HEK293 (cell line): ENCODE measurements around the gene TBCCD1.

Experiments used
- CTCF ChIA-PET: fragments of 350-600 bp; formaldehyde crosslinking; extraction: SDS; loops from one replicate; lab custom pipeline; 2021; ENCODE audit warnings: antibody characterized with exemption; lab: Yijun Ruan, JAX
- POLR2A ChIA-PET: fragments of 300-600 bp; formaldehyde crosslinking; extraction: SDS; loops from one replicate; lab custom pipeline; 2020; ENCODE audit warnings: antibody characterized with exemption, inconsistent platforms; lab: Yijun Ruan, JAX
- H3K27ac ChIP-seq: fragments of 200-500 bp; sonication (Bioruptor generic); 2 replicates; pipeline ENCODE4 v1.5.1; 2014; ENCODE audit warnings: low read depth, low read length, control low read depth, inconsistent platforms; ENCODE audit errors: extremely low read depth
- H3K36me3 ChIP-seq, 2 experiments: fragments of 200-500 bp in 1 of 2; sonication (Bioruptor generic) in 1 of 2; 1 replicate in 1 of 2; 2 replicates in 1 of 2; pipeline ENCODE4 v1.5.1; 2014 to 2017; ENCODE audit warnings: inconsistent platforms in 2 of 2, low read length in 2 of 2; ENCODE audit not compliant: control insufficient read depth in 2 of 2, insufficient read depth in 1 of 2
- H3K4me1 ChIP-seq: fragments of 200-500 bp; sonication (Bioruptor generic); 2 replicates; pipeline ENCODE4 v1.5.1; 2014; ENCODE audit warnings: mild to moderate bottlenecking, low read length, inconsistent platforms; ENCODE audit not compliant: control insufficient read depth, insufficient read depth
- H3K4me3 ChIP-seq: 2 replicates; pipeline ENCODE4 v1.5.1; 2011; ENCODE audit warnings: low read depth, mild to moderate bottlenecking, control low read depth, low read length, moderate library complexity
- H3K9me3 ChIP-seq: fragments of 200-500 bp; sonication (Bioruptor generic); 2 replicates; pipeline ENCODE4 v1.5.1; 2014; ENCODE audit warnings: low read depth, low read length, inconsistent platforms; ENCODE audit not compliant: control insufficient read depth, insufficient read depth
- GLI2 ChIP-seq: fragments of 450-650 bp; formaldehyde crosslinking; IDR thresholded peaks from 2 replicates; pipeline ENCODE4; 2017; ENCODE audit warnings: missing biosample characterization, missing genetic modification characterization, low read depth, borderline replicate concordance
- GLI4 ChIP-seq: fragments of 450-650 bp; formaldehyde crosslinking; IDR thresholded peaks from 2 replicates; pipeline ENCODE4 v1.5.1; 2016; ENCODE audit warnings: missing biosample characterization, missing genetic modification characterization
- GLIS2 ChIP-seq: fragments of 450-650 bp; formaldehyde crosslinking; IDR thresholded peaks from 2 replicates; pipeline ENCODE4 v1.5.1; 2016; ENCODE audit warnings: missing biosample characterization, missing genetic modification characterization
- KLF8 ChIP-seq: fragments of 450-650 bp; formaldehyde crosslinking; IDR thresholded peaks from 2 replicates; pipeline ENCODE4 v1.5.1; 2016; ENCODE audit warnings: missing biosample characterization, missing genetic modification characterization
- OSR2 ChIP-seq: fragments of 450-650 bp; formaldehyde crosslinking; IDR thresholded peaks from 2 replicates; pipeline ENCODE4 v1.5.1; 2016; ENCODE audit warnings: missing biosample characterization, missing genetic modification characterization
- ZBTB48 ChIP-seq: fragments of 450-650 bp; formaldehyde crosslinking; IDR thresholded peaks from 2 replicates; pipeline ENCODE4 v1.5.1; 2016; ENCODE audit warnings: missing biosample characterization, missing genetic modification characterization
- ZNF112 ChIP-seq: fragments of 450-650 bp; formaldehyde crosslinking; IDR thresholded peaks from 2 replicates; pipeline ENCODE4 v1.5.0; 2017; ENCODE audit warnings: missing biosample characterization, missing genetic modification characterization
- ZNF202 ChIP-seq: fragments of 450-650 bp; formaldehyde crosslinking; IDR thresholded peaks from 2 replicates; pipeline ENCODE4 v1.5.1; 2016; ENCODE audit warnings: missing biosample characterization, missing genetic modification characterization, borderline replicate concordance
- ZNF223 ChIP-seq: fragments of 450-650 bp; formaldehyde crosslinking; IDR thresholded peaks from 2 replicates; pipeline ENCODE4 v1.5.1; 2016; ENCODE audit warnings: missing biosample characterization, missing genetic modification characterization
- ZNF302 ChIP-seq: fragments of 450-650 bp; formaldehyde crosslinking; IDR thresholded peaks from 2 replicates; pipeline ENCODE4 v1.5.1; 2016; ENCODE audit warnings: missing biosample characterization, missing genetic modification characterization, low read depth
- ZNF473 ChIP-seq: fragments of 450-650 bp; formaldehyde crosslinking; IDR thresholded peaks from 2 replicates; pipeline ENCODE4 v1.5.1; 2017; ENCODE audit warnings: missing biosample characterization, missing genetic modification characterization
- ZNF791 ChIP-seq: fragments of 450-650 bp; formaldehyde crosslinking; IDR thresholded peaks from 2 replicates; pipeline ENCODE4 v1.5.1; 2016; ENCODE audit warnings: missing biosample characterization, missing genetic modification characterization
- TF ChIP-seq, protein P1 (sequence below): fragments of 450-650 bp; formaldehyde crosslinking; IDR thresholded peaks from 2 replicates; pipeline ENCODE4 v1.5.1; 2016; ENCODE audit warnings: missing biosample characterization, missing genetic modification characterization
- TF ChIP-seq, protein P2 (sequence below): fragments of 450-650 bp; formaldehyde crosslinking; IDR thresholded peaks from 2 replicates; pipeline ENCODE4 v1.5.1; 2016; ENCODE audit warnings: missing biosample characterization, missing genetic modification characterization, borderline replicate concordance
- TF ChIP-seq, protein P3 (sequence below): fragments of 450-650 bp; formaldehyde crosslinking; IDR thresholded peaks from 2 replicates; pipeline ENCODE4 v1.5.1; 2016; ENCODE audit warnings: missing biosample characterization, missing genetic modification characterization
- TF ChIP-seq, protein P4 (sequence below): fragments of 450-650 bp; formaldehyde crosslinking; IDR thresholded peaks from 2 replicates; pipeline ENCODE4 v1.5.1; 2016; ENCODE audit warnings: missing biosample characterization, missing genetic modification characterization
- TF ChIP-seq, protein P5 (sequence below): fragments of 450-650 bp; formaldehyde crosslinking; IDR thresholded peaks from 2 replicates; pipeline ENCODE4 v1.5.1; 2016; ENCODE audit warnings: missing biosample characterization, missing genetic modification characterization

The TBCCD1 gene

DNA sequence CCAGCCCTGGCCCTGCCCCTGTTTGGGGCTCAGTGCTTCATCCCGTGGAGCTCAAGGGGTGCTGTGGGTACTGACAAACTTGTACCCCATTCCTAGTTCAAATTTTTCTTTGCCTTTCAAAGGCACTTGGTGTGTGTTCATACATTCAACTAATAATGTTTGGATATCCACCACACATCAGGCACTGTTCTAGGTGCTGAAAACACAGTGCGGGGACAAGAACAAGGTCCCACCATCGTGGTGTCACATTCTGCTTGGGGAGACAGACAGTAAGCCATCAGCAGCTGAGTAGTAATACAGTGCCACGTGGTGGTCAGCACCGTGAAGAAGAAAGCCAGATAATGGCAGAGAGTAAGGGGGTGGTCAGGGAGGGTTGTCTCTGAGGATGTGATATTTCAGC lies 55.4 kb downstream of the TBCCD1 start:
- Histone ChIP-seq H3K4me1 (no peaks in the 10 kb centered on the region), H3K9me3 (no peaks in the 10 kb centered on the region), H3K36me3 (no peaks in the 10 kb centered on the region), H3K27ac (no peak overlapping the region), H3K4me3 (no peak overlapping the region)
- TF ChIP-seq, protein P1, sequence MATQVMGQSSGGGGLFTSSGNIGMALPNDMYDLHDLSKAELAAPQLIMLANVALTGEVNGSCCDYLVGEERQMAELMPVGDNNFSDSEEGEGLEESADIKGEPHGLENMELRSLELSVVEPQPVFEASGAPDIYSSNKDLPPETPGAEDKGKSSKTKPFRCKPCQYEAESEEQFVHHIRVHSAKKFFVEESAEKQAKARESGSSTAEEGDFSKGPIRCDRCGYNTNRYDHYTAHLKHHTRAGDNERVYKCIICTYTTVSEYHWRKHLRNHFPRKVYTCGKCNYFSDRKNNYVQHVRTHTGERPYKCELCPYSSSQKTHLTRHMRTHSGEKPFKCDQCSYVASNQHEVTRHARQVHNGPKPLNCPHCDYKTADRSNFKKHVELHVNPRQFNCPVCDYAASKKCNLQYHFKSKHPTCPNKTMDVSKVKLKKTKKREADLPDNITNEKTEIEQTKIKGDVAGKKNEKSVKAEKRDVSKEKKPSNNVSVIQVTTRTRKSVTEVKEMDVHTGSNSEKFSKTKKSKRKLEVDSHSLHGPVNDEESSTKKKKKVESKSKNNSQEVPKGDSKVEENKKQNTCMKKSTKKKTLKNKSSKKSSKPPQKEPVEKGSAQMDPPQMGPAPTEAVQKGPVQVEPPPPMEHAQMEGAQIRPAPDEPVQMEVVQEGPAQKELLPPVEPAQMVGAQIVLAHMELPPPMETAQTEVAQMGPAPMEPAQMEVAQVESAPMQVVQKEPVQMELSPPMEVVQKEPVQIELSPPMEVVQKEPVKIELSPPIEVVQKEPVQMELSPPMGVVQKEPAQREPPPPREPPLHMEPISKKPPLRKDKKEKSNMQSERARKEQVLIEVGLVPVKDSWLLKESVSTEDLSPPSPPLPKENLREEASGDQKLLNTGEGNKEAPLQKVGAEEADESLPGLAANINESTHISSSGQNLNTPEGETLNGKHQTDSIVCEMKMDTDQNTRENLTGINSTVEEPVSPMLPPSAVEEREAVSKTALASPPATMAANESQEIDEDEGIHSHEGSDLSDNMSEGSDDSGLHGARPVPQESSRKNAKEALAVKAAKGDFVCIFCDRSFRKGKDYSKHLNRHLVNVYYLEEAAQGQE (tag by site-specific recombination): peak; percentile 61; the same call in 1 of the 2 replicates
- TF ChIP-seq, protein P2, sequence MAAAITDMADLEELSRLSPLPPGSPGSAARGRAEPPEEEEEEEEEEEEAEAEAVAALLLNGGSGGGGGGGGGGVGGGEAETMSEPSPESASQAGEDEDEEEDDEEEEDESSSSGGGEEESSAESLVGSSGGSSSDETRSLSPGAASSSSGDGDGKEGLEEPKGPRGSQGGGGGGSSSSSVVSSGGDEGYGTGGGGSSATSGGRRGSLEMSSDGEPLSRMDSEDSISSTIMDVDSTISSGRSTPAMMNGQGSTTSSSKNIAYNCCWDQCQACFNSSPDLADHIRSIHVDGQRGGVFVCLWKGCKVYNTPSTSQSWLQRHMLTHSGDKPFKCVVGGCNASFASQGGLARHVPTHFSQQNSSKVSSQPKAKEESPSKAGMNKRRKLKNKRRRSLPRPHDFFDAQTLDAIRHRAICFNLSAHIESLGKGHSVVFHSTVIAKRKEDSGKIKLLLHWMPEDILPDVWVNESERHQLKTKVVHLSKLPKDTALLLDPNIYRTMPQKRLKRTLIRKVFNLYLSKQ (tag by site-specific recombination): no peak
- POLR2A ChIA-PET: no interaction called here
- CTCF ChIA-PET: interaction anchor here (0.5 kb wide), 1 partner anchor 489 kb away, joined by 3 read pairs; no protein-coding TSS in a partner anchor

DNA sequence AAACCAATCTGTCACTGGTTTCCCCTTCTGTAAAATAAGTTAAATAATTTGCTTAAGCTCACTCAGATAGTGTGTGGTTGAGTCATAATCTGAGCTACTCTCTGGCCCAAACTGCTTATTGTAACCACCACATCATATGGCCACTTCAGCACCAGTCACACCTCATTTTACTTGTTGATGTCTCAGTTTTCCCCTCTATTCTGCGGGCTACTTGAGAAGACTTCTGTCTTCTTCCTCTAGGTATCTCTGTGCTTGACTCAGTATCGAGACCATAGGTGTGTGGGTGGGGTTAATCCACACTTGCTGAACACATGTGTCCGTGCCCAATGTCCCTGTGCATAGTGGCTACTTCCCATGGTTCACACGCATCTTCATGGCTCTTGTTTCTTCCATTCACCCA lies 55.9 kb downstream of the TBCCD1 start:
- Histone ChIP-seq H3K27ac (no peak overlapping the region), H3K9me3 (no peaks in the 10 kb centered on the region), H3K36me3 (no peaks in the 10 kb centered on the region), H3K4me3 (no peak overlapping the region), H3K4me1 (no peaks in the 10 kb centered on the region)
- TF ChIP-seq, protein P3, sequence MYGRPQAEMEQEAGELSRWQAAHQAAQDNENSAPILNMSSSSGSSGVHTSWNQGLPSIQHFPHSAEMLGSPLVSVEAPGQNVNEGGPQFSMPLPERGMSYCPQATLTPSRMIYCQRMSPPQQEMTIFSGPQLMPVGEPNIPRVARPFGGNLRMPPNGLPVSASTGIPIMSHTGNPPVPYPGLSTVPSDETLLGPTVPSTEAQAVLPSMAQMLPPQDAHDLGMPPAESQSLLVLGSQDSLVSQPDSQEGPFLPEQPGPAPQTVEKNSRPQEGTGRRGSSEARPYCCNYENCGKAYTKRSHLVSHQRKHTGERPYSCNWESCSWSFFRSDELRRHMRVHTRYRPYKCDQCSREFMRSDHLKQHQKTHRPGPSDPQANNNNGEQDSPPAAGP (tag by site-specific recombination): no peak
- TF ChIP-seq KLF8 (tag by site-specific recombination) (no peak), OSR2 (tag by site-specific recombination) (no peak), ZNF302 (tag by site-specific recombination) (no peak), ZNF791 (tag by site-specific recombination) (no peak), ZNF473 (no peak), ZBTB48 (no peak), ZNF202 (tag by site-specific recombination) (no peak), GLI4 (tag by site-specific recombination) (no peak), GLIS2 (tag by site-specific recombination) (no peak), ZNF112 (tag by site-specific recombination) (no peak), GLI2 (tag by site-specific recombination) (no peak), ZNF223 (tag by site-specific recombination) (no peak)
- TF ChIP-seq, protein P4, sequence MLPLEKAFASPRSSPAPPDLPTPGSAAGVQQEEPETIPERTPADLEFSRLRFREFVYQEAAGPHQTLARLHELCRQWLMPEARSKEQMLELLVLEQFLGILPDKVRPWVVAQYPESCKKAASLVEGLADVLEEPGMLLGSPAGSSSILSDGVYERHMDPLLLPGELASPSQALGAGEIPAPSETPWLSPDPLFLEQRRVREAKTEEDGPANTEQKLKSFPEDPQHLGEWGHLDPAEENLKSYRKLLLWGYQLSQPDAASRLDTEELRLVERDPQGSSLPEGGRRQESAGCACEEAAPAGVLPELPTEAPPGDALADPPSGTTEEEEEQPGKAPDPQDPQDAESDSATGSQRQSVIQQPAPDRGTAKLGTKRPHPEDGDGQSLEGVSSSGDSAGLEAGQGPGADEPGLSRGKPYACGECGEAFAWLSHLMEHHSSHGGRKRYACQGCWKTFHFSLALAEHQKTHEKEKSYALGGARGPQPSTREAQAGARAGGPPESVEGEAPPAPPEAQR (tag by site-specific recombination): no peak
- TF ChIP-seq, protein P5, sequence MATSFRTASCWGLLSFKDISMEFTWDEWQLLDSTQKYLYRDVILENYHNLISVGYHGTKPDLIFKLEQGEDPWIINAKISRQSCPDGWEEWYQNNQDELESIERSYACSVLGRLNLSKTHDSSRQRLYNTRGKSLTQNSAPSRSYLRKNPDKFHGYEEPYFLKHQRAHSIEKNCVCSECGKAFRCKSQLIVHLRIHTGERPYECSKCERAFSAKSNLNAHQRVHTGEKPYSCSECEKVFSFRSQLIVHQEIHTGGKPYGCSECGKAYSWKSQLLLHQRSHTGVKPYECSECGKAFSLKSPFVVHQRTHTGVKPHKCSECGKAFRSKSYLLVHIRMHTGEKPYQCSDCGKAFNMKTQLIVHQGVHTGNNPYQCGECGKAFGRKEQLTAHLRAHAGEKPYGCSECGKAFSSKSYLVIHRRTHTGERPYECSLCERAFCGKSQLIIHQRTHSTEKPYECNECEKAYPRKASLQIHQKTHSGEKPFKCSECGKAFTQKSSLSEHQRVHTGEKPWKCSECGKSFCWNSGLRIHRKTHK (tag by site-specific recombination): no peak
- POLR2A ChIA-PET: no interaction called here
- CTCF ChIA-PET: interaction anchor here (0.5 kb wide), 1 partner anchor 488 kb away, joined by 3 read pairs; no protein-coding TSS in a partner anchor
